Measurements from ENCODE around the gene RNF152. TPM values are rescaled to one million over a fixed set of nuclear protein-coding genes. Genes with fewer than 3 reads are reported as not detected.

RNF152 gene, protein sequence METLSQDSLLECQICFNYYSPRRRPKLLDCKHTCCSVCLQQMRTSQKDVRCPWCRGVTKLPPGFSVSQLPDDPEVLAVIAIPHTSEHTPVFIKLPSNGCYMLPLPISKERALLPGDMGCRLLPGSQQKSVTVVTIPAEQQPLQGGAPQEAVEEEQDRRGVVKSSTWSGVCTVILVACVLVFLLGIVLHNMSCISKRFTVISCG
- total RNA-seq: 24.0 and 27.5 TPM in 2 replicates
- polyA plus RNA-seq: 16.0 and 20.8 TPM in 2 replicates
- 9.4 and 11.1 TPM in 2 replicates for polyA plus RNA-seq (2011; cell fraction: cytosol; rRNA removed)
- 14.4 and 16.8 TPM in 2 replicates for polyA plus RNA-seq (2011; cell fraction: nucleus; rRNA removed)
- polyA plus RNA-seq (2012): 6.1 and 8.4 TPM in 2 replicates
- 82.1 and 95.5 TPM in 2 replicates for polyA minus RNA-seq
- not detected for polyA minus RNA-seq (2011; cell fraction: cytosol; rRNA and poly(A)+ RNA removed)
- polyA minus RNA-seq (2011; cell fraction: nucleus; rRNA and poly(A)+ RNA removed): 57.2 and 64.8 TPM in 2 replicates
- Bru-seq, nascent RNA: percentile 88 among the genes with signal in this experiment
- percentile 88 among the genes with signal in this experiment for BruChase-seq, experiment 1, labeled RNA remaining after a 6-hour chase
- percentile 90 among the genes with signal in this experiment for BruChase-seq, experiment 2, labeled RNA remaining after a 2-hour chase
- long read RNA-seq, transcript RNF152-204 (3 exons, 682 nt): major isoform, 8 of 10 reads
- long read RNA-seq, partial matches to known transcripts: 0 of 10 reads
- long read RNA-seq, other reads (novel, unspliced or antisense): 1 of 10 reads

- peaks cover 12 to 13% of the 10 kb centered on the region in 2 experiments for H3K36me3 ChIP-seq (ENCODE audit: control insufficient read depth in 2 of 2, extremely low read depth in 1 of 2, insufficient read depth in 2 of 2, low read length in 2 of 2)
- no TSS peak for BruUV-seq (replicated peaks)
- peak within 1 kb of the TSS; percentile 83 to 98 (median 87) for H3K4me3 ChIP-seq (replicated peaks in 1 of 3; ENCODE audit: insufficient read depth in 1 of 3, low read depth in 1 of 3, low read length in 3 of 3)
- ChIA-PET POLR2A (interaction anchor here (1.0 to 1.5 kb wide), 3 partner anchors 59 to 259 kb away, joined by 3 to 4 read pairs (median 4); no protein-coding TSS in a partner anchor), CTCF (interaction anchor here (0.5 to 4.6 kb wide), 25 partner anchors 9 to 390 kb away, joined by 3 to 54 read pairs (median 4); no protein-coding TSS in a partner anchor)
- H3K9me3 ChIP-seq (replicated peaks; ENCODE audit: control insufficient read depth, insufficient read depth, low read length): no peaks in the 10 kb centered on the region
- dilution Hi-C loops (cut with MboI; ENCODE audit: extremely low pct_ligation_motif_present, low sequenced_read_pairs) (no loop called here), intact Hi-C loops (cut with micrococcal nuclease) (loop anchor here (1.0 to 5.0 kb wide), 7 partner anchors 106 to 341 kb away; no protein-coding TSS in a partner anchor)
- H2AFZ ChIP-seq (ENCODE audit: low read depth, low read length): peak within 1 kb of the TSS; percentile 100
- peak; percentile 71 for DNase-seq (ENCODE audit: low read depth, low spot score)
- peak within 1 kb of the TSS; percentile 95 for H3K4me2 ChIP-seq (ENCODE audit: insufficient read depth, low read length)
- no peaks in the 10 kb centered on the region for H4K20me1 ChIP-seq (replicated peaks; ENCODE audit: control insufficient read depth, extremely low read depth, insufficient read depth, low read length)
- peaks cover 52% of the 10 kb centered on the region for H3K79me2 ChIP-seq (ENCODE audit: control insufficient read depth, insufficient read depth, low read length)
- FAIRE-seq: peak; percentile 73
- no peaks in the 10 kb centered on the region for H3K9me1 ChIP-seq (replicated peaks; ENCODE audit: control insufficient read depth, extremely low read depth, insufficient read depth, low read length)
- peak within 1 kb of the TSS; percentile 76 for H3K9ac ChIP-seq (replicated peaks; ENCODE audit: extremely low read depth, insufficient read depth, low read length)
- H3K27ac ChIP-seq (ENCODE audit: insufficient read depth, low read depth, low read length): peak within 1 kb of the TSS; percentile 67
- no peaks in the 10 kb centered on the region for H3K27me3 ChIP-seq (ENCODE audit: control insufficient read depth in 2 of 2, insufficient read depth in 2 of 2, low read length in 2 of 2)
- TF ChIP-seq EZH2 (IDR thresholded peaks at IDR 0.05; ENCODE audit: borderline replicate concordance, low read depth, low read length, severe bottlenecking): no peak
- no peak for TF ChIP-seq GATA2 (IDR thresholded peaks at IDR 0.05; ENCODE audit: insufficient read depth, insufficient read length, low read depth, low read length)
- TF ChIP-seq FOS (IDR thresholded peaks at IDR 0.05; ENCODE audit: borderline replicate concordance, insufficient read depth, low read length): no peak
- TF ChIP-seq JUN (IDR thresholded peaks at IDR 0.05; ENCODE audit: borderline replicate concordance, insufficient read depth, insufficient read length, low read depth): no peak
- TF ChIP-seq, protein P1, sequence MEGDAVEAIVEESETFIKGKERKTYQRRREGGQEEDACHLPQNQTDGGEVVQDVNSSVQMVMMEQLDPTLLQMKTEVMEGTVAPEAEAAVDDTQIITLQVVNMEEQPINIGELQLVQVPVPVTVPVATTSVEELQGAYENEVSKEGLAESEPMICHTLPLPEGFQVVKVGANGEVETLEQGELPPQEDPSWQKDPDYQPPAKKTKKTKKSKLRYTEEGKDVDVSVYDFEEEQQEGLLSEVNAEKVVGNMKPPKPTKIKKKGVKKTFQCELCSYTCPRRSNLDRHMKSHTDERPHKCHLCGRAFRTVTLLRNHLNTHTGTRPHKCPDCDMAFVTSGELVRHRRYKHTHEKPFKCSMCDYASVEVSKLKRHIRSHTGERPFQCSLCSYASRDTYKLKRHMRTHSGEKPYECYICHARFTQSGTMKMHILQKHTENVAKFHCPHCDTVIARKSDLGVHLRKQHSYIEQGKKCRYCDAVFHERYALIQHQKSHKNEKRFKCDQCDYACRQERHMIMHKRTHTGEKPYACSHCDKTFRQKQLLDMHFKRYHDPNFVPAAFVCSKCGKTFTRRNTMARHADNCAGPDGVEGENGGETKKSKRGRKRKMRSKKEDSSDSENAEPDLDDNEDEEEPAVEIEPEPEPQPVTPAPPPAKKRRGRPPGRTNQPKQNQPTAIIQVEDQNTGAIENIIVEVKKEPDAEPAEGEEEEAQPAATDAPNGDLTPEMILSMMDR (IDR thresholded peaks at IDR 0.05; ENCODE audit: extremely low read depth in 1 of 2, insufficient read depth in 1 of 2, low read depth in 1 of 2, low read length in 2 of 2): peak in 1 of 2 donors; percentile 51
- TF ChIP-seq POLR2AphosphoS5 (IDR thresholded peaks at IDR 0.05; ENCODE audit: insufficient read depth, low read depth, low read length): no peak
- peaks cover 28% of the 10 kb centered on the region for H3K4me1 ChIP-seq (ENCODE audit: control insufficient read depth, extremely low read depth, insufficient read depth, low read length)
Measured at GRCh38 chr18:61892683-61893308, at the start of gene RNF152. Gene RNF152, minus strand, starts transcription at chr18:61893007. Its CDS starts 76,544 bp downstream, at chr18:61816463.
